HG03439 (cell line): ENCODE results near the gene ANAPC5.
"Not testable (repeated sequence)": the region's sequence is repeated elsewhere in the genome, so short reads cannot be mapped to it uniquely, and the experiment has no call there.

Experiments used
- ATAC-seq: cut with Tn5 transposase; IDR thresholded peaks from one replicate; pipeline ENCODE4 v1.9.1; 2021; ENCODE audit warnings: mild to moderate bottlenecking, moderate library complexity; ENCODE audit not compliant: unreplicated experiment

The ANAPC5 gene, protein sequence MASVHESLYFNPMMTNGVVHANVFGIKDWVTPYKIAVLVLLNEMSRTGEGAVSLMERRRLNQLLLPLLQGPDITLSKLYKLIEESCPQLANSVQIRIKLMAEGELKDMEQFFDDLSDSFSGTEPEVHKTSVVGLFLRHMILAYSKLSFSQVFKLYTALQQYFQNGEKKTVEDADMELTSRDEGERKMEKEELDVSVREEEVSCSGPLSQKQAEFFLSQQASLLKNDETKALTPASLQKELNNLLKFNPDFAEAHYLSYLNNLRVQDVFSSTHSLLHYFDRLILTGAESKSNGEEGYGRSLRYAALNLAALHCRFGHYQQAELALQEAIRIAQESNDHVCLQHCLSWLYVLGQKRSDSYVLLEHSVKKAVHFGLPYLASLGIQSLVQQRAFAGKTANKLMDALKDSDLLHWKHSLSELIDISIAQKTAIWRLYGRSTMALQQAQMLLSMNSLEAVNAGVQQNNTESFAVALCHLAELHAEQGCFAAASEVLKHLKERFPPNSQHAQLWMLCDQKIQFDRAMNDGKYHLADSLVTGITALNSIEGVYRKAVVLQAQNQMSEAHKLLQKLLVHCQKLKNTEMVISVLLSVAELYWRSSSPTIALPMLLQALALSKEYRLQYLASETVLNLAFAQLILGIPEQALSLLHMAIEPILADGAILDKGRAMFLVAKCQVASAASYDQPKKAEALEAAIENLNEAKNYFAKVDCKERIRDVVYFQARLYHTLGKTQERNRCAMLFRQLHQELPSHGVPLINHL

DNA sequence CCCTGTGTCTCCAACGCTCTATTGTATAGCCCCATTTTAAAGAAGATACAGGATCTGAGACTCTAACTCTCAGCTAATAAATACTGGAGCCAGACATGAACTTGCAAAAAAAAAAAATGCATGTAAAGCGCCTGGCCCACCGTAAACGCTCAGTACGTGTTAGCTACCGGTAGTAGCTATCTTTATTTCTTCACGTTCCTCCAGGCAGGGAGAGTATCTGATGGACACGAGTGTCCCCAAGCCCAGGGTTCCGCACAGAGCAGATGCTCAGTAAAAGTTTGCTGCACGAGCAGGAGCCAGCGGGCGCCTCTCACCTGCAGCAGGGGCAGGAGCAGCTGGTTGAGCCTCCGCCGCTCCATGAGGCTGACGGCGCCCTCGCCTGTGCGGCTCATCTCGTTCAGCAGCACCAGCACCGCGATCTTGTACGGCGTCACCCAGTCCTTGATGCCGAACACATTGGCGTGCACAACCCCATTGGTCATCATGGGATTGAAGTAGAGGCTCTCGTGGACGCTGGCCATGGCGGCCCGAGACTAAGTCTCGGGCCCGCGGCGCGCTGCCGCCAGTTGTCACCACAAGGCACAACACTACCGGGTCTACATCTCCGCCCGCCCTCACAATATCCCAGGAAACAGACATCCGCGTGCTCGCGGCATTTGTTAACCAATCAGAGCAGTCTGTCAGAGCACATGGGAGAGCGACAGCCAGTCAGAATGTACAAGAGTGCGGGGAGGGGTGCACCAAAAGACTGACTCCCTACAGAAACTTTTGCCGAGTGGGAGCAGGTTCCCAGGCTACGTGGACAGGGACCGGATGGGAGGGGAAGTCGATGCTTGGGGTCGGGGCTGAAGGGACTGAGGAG, at the start of gene ANAPC5:
ANAPC5 (minus strand) TSS at position 592 of the 862 bp plus-strand sequence; CDS start at position 521, 71 bp downstream.
- ATAC-seq: peak; percentile 96

DNA sequence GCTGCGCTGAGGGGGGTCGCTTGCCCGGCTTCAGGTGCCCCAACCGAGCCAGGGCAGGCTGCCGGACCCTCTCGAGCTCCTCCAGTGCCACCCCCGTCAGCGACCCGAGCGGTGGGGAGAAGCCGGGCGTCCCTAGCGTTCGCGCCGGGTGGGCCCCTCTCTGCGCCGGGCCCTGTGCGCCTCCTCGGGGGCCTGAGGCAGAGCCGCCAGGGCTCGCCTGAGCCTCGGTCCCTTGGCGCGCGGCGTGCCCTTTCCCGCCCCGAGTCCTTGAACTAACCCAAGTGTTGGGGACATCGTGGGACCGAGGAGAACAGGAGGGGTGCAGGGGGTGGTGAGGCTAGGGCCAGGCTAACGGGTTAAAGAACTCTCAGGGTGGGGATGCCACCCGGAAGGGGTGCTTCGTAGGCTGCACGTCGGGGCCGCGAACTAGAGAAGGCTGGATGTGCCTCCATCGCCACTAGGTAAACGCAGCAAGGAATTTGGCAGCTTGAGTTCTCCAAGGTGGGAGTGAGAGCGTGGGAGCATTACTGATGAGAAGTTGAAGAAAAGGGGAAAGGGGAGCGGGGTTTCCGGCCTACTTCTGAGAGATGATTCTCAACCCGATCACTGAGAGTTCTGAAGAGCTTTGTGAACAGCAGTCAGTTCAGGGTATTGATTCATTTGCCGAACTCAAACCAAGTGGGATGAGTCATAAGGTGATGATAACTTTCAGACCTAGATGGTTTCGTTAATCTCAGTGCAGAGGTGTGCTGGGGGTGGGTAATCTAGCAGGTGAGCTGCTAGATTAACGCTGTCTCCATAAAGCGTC, 48.3 kb upstream of the ANAPC5 start:
- ATAC-seq: peak; percentile 33

DNA sequence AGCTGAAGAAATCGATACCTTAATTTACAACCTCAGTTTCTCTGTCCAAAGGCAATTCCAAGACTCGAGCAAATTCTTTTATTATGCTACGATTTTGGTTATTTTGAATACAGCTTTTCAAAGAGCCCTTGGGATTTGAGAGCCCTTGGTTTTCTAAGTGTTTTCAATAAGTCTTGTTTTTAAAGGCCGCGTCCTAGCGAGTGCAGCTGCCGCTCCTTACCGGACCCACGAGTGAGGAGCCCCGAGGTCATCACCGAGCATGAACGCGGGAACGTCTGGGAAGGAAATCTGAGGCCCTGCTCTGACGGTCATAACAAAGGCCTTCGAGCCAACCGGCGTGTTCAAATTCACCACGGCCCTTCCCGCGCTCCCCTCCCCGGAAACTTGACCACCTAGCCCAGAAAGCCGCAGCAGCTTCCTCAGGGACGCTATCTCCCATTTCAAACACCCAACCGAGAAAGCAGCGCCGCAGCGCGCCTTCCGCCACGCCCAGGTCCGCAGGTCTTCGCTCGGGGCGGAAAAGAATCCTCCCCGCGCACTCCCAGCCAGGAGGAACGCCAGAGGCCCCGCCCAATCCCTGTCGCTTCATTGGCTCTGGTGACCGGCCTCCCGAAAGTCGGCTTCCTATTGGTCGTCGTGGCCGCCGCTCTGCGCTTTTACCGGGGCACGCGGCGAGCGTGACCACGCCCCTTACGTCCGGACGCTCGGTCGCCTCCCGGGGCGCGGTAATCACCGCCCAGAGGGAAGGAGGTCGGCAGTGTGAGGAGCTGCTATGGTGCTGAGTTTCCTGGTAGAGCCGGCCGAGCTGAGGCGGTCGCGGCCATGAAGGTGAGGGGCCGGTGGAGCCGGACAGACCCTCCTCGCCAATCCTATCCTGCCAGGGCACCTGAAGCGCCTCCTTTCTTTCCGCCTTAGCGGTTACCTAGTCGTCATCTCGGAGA, 47.5 kb upstream of the ANAPC5 start, which contains the start of gene RNF34:
RNF34 (plus strand) TSS at position 728 of the 941 bp plus-strand sequence; CDS start at position 823, 95 bp downstream.
- ATAC-seq: peak; percentile 94

DNA sequence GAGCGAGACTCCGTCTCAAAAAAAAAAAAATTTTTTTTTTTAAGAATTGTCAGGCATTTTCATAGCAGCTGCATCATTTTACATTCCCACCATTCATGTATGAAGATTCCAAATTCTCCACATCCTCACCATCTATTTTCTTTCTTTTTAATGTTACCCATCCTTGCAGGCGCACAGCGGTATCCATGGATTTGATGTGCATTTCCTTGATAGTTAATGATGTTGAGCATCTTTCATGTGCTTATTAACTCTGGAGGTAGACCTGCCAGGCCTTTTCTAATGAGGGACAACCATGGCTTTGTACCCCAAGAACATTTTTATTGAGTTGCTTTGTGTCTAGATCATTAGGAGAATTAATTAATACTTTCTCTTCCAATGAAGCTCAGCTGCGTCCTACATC, 46.1 kb upstream of the ANAPC5 start:
- ATAC-seq: no peak

DNA sequence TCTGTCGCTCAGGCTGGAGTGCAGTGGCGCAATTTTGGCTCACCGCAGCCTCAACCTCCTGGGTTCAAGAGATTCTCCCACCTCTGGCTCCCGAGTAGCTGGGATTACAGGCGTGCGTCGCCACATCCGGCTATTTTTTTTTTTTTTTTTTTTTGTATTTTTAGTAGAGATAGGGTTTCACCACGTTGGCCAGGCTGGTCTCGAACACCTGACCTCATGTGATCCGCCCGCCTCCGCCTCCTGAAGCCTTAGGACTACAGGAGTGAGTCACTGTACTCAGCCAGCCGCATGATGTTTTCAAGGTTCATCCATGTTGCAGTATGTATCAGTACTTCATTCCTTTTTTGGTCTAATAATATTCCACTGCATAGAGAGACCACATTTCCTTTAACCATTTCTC, 45.3 kb upstream of the ANAPC5 start:
- no peak for ATAC-seq

DNA sequence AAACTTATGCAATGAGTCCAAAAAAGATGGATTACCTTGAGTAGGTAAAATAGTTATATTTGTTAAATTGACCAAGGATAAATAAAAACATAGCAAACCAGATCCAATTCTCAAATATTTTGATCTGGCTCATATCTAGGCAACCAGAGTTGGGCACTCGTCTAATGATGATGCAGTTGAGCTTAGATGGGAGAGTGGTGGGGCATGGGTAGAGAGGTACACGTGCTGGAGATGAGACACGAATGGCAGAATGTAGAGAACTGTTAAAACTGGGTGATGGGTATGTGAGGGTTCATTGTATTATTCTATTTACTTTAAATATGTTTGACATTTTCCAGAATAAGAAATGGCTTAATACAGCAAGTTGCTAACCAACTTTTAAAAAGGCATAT, 40.1 kb upstream of the ANAPC5 start:
- no peak for ATAC-seq

DNA sequence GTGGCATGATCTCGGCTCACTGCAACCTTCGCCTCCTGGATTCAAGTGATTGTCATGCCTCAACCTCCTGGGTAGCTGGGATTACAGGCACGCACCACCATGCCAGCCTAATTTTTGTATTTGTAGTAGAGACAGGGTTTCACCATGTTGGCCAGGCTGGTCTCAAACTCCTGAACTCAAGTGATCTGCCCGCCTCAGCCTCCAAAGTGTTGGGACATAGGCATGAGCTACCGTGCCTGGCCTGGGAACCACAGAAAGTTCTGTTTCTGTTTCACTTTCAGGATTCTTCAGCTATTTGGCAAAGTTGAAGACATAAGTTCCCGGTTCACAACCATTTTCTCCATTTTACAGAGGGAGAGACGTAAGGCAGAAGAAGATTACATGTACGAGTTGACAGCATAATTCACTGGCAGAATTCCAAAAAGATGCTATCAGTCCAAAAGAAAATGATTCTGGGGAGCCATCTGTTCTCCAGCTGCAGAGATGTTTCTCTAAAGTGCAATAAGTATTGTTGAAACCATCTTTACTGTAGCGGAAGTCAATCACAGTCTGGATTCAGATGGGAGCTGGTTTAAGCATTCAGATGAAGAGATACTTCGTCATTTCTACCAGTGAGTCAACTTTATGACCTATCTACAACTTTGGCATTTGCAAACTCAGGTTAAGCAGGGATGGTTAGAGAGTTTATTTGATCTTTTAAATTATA, 39.6 kb upstream of the ANAPC5 start:
- ATAC-seq: no peak

DNA sequence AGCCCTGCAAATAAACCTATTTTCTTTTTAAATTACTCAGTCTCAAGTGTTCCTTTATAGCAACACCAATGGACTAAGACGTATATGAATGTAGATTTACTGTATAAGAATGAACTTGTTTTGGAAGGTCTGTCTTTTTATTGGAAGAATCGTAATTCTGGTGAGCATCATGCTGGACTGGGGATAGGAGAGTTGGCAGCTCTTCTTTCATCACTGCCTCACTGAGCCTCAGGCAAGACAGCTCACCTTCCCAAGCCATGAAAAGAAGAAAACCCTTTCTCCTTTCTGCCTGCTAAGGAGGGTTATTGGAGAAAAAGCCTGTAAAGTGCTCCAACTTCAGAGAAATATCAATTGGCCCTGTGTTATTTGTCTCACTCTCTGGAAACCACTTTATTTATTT, 38.6 kb upstream of the ANAPC5 start:
- no peak for ATAC-seq

DNA sequence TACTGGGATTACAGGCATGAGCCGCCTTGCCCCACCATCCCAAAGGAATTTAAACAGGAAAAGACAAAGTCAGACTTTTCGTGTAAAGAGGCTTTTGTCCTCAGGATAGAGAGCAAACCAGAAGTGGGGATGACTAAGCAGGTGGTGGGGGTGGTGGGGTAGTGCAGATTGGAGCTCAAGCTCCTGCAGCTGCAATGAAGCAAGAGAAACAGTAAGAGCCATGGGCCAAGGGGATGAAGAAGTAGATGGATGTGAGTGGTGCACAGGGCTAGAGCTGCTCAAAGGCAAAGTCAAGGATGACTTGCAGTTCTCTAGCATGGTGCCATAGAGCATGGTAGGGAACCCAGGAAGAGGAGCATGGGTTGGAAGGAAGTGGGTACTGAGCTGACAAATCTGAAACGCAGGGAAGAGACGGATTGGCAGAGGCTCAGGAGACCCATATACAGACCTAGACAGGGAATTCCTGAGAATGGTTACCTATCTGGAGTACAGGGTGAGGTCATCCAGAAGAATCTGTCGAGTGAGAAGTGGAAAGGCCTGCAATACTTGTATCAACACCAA, 36.3 kb upstream of the ANAPC5 start:
- ATAC-seq: no peak

DNA sequence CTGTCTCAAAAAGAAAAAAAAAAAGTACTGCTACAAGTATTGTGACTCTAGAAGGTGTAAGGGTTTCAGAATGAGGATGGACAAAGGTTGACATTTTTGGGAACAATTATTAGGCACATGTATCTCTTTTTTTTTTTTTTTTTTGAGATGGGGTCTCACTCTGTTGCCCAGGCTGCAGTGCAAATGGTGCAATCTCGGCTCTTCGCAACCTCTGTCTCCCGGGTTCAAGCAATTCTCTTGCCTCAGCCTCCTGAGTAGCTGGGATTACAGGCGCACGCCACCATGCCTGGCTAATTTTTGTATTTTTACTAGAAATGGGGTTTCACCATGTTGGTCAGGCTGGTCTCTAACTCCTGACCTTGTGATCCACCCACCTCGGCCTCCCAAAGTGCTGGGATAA, 32.7 kb upstream of the ANAPC5 start:
- not testable (repeated sequence) for ATAC-seq

DNA sequence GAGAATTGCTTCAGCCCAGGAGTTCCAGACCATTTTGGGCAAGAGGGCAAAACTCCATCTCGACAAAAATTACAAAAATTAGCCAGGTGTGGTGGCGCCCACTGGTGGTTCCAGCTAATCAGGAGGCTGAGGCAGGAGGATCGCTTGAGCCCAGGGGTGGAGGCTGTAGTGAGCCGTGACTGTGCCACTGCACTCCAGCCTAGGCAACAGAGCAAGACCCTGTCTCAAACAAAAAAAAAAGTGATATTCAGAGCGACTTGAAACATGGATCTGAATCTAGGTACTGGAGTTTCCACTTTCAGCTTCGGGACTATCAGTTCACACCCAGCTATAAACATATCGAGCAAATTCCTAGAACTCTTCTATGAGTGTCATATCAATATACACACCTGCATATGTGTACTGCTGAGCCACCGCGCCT, 31.4 kb upstream of the ANAPC5 start:
- no peak for ATAC-seq

DNA sequence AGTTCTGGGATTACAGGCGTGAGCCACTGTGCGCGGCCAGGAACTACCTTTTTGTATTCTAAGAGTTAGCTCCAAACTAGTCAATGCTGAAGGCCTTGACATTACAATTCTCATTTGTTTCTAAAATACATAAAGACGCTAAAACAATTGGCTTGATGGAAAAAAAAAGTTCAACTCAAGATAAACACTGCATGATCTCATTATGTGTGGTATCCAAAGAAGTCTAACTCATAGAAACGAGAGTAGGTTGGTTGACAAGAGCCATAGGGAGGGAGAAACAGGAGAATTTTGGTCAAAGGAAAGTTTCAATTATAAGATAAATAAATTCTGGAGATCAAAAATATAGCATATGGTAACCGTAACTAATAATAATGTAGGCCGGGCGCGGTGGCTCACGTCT, 27.7 kb upstream of the ANAPC5 start:
- no peak for ATAC-seq

DNA sequence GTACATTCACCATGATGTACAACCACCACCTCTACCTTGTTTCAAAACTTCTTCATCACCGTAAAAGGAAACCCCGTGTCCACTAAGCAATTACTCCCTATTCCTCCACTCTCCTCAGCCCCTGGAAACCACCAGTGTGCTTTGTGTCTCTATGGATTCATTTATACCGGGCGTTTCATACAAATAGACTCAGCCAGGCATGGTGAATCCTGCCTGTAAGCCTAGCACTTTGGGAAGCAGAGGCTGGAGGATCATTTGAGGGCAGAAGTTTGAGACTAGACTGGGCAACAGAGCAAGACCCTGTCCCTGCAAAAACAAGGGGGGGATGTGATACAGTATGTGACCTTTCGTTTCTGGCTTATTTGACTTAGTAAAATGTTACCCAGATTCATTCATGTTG, 26.5 kb upstream of the ANAPC5 start:
- no peak for ATAC-seq

DNA sequence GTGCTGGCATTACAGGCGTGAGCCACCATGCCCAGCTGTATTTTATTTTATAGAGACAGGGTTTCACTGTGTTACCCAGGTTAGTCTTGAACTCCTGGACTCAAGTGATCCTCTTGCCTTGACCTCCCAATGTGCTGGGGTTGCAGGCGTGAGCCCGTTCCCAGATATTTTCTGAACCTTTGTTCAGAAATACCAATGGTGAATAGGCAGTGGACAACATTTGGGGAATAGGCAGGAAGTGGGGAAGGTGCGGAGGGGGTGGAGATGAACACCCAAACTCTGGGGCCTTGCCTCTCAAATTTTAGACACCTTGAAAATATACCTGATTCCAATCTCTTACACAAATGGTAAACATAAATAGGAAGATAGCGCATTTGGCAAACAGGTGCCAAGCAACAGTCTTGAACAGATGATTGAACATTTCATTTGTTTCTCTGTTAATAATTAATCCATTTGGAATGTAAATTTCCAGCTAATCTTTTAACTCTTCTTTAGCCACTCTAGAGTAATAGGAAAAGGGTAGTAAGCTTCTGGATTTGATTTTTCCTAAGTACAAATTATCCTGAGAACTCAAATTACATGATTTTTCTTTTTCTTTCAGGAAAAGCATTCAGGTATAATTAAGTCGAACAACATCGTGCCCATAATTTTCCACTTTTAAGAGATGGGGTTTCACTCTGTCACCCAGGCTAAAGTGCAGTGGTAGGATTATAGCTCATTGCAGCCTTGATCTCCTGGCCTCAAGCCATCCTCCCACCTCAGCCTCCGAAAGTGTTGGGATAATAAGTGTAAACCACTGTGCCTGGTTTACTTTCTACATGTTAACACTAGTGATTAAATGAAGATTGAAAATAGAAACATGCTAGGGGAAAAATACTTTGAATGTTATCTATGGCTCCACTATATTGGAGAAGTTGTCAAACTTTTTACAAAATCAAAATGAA, 24.8 kb upstream of the ANAPC5 start:
- no peak for ATAC-seq

DNA sequence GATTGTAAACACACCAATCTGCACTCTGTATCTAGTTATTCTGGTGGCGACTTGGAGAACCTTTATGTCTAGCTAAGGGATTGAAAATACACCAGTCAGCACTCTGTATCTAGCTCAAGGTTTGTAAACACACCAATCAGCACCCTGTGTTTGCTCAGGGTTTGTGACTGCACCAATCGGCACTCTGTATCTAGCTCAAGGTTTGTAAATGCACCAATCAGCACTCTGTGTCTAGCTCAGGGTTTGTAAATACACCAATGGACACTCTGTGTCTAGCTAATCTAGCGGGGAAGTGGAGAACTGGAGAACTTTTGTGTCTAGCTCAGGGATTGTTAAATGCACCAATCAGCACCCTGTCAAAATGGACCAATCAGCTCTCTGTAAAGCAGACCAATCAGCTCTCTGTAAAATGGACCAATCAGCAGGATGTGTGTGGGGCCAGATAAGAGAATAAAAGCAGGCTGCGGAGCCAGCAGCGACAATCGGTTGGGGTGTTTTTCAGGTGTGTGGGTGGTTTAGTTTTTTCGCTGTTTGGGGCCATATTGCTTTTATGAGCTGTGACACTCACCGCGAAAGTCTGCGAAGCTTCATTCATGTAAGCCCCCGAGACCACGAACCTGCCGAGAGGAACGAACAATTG, 22.9 kb upstream of the ANAPC5 start:
- ATAC-seq: not testable (repeated sequence)

DNA sequence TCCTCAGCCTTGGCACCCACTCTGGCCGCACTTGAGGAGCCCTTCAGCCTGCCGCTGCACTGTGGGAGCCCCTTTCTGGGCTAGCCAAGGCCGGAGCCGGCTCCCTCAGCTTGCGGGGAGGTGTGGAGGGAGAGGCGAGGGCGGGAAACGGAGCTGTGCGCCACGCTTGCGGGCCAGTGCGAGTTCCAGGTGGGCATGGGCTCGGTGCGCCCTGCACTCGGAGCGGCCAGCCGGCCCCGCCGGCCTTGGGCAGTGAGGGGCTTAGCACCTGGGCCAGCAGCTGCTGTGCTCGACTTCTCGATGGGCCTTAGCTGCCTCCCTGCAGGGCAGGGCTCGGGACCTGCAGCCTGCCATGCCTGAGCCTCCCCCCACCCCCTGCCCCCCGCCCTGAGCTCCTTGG, 22.1 kb upstream of the ANAPC5 start:
- not testable (repeated sequence) for ATAC-seq

DNA sequence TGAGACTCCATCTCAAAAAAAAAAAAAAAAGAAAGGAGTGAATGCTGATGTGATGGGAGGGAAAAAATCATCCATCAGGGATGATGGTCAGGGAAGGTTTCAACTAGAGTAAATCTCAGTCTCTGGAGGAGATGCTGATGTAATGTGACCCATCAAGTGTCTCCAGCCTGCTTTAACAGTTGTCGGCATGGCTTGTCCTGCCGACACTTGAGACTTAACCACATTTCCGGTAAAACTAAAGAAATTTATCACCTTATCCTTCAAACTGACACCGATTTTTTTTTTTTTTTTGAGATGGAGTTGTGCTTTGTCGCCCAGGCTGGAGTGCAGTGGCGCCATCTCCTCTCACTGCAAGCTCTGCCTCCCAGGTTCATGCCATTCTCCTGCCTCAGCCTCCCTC, 21.5 kb upstream of the ANAPC5 start:
- no peak for ATAC-seq
